Spleen (tissue), 11 donors: Measurements from ENCODE around the gene YTHDF1. TPM values are rescaled to one million over a fixed set of nuclear protein-coding genes. Genes with fewer than 3 reads are reported as not detected.

ENCODE experiments used
- DNase-seq: peaks from one replicate; pipeline ENCODE4 v3.0.0-alpha.2; 2020
- H3K27ac ChIP-seq, 8 donors: fragments of 200-600 bp; sonication (generic) in 7 of 8; 1 replicate in 4 of 8; 2 replicates in 4 of 8; pipeline versions ENCODE4 v1.5.0 to v1.8.0; 2016 to 2021; ENCODE audit warnings: inconsistent platforms in 4 of 8, mild to moderate bottlenecking in 4 of 8, moderate library complexity in 1 of 8
- H3K27me3 ChIP-seq, 7 donors: fragments of 200-600 bp; sonication (generic) in 6 of 7; replicated peaks in 1 of 7; 1 replicate in 4 of 7; 2 replicates in 3 of 7; pipeline versions ENCODE4 v1.5.0 to v1.8.0; 2016 to 2021; ENCODE audit warnings: inconsistent platforms in 3 of 7, mild to moderate bottlenecking in 1 of 7
- H3K36me3 ChIP-seq, 6 donors: fragments of 200-600 bp; sonication (generic) in 5 of 6; 1 replicate in 4 of 6; 2 replicates in 2 of 6; pipeline versions ENCODE4 v1.5.0 to v1.8.0; 2016 to 2021; ENCODE audit warnings: inconsistent platforms in 2 of 6
- H3K4me1 ChIP-seq, 6 donors: fragments of 200-600 bp; sonication (generic) in 5 of 6; 1 replicate in 3 of 6; 2 replicates in 3 of 6; pipeline versions ENCODE4 v1.5.0 to v1.8.0; 2016 to 2021; ENCODE audit warnings: inconsistent platforms in 3 of 6
- H3K4me3 ChIP-seq, 8 donors: fragments of 200-600 bp; sonication (generic) in 7 of 8; 1 replicate in 4 of 8; 2 replicates in 4 of 8; pipeline versions ENCODE4 v1.5.0 to v1.8.0; 2016 to 2021; ENCODE audit warnings: inconsistent platforms in 4 of 8, mild to moderate bottlenecking in 4 of 8, moderate library complexity in 2 of 8
- H3K9me3 ChIP-seq, 8 donors: fragments of 200-600 bp; sonication (generic) in 7 of 8; 1 replicate in 4 of 8; 2 replicates in 4 of 8; pipeline versions ENCODE4 v1.5.0 to v1.8.0; 2016 to 2021; ENCODE audit warnings: inconsistent platforms in 4 of 8
- POLR2A ChIP-seq, 3 donors: fragments of 450-650 bp; IDR thresholded peaks; one replicate each; pipeline ENCODE4 v1.5.1; 2017; ENCODE audit warnings: antibody characterized with exemption in 3 of 3, mild to moderate bottlenecking in 1 of 3
- POLR2AphosphoS5 ChIP-seq, 3 donors: sonication (generic); formaldehyde crosslinking; IDR thresholded peaks; one replicate each; pipeline ENCODE4 v1.5.1; 2017; ENCODE audit warnings: antibody characterized with exemption in 3 of 3
- WGBS, 5 donors: extraction: QIAGEN DNeasy Blood & Tissue Kit in 3 of 5; methylation state at CpG; one replicate each; pipeline versions ENCODE4 v1.1.5 to v1.1.7; 2013 to 2018; 5-methylcytosine and 5-hydroxymethylcytosine counted together
- intact Hi-C: fragments of 100-400 bp; cut with DNase I; formaldehyde crosslinking; loops from one replicate; pipeline ENCODE4 v1.15.0; 2023; ENCODE audit warnings: low total_unique reads
- polyA plus RNA-seq, 3 donors: library from polyadenylated mRNA; stranded (reverse); fragments of 200-250 nt; gene quantifications; one replicate each; pipeline ENCODE4 v1.2.1, GENCODE V29; 2013
- total RNA-seq, 7 donors: library from RNA; depleted of rRNA in 3 of 7; stranded (reverse); fragments of >200 nt in 3 of 7; fragmentation: NEBNext Ultra II Directional in 4 of 7; extraction: Animal tissue kit (Norgen Biotek cat#: 25700) in 4 of 7; gene quantifications; one replicate each; pipeline versions ENCODE4 v1.1.0 to v1.2.1, GENCODE V29; 2016 to 2021
- TF ChIP-seq, protein P1 (sequence below), 11 experiments: fragments of 200-600 bp in 7 of 11; fragments of 450-650 bp in 4 of 11; sonication (generic) in 4 of 11; IDR thresholded peaks in 8 of 11; conservative IDR thresholded peaks in 3 of 11; 1 replicate in 7 of 11; 2 replicates in 4 of 11; pipeline versions ENCODE4 v1.4.0 to v1.8.0; 2016 to 2021; ENCODE audit warnings: antibody characterized with exemption in 11 of 11, inconsistent platforms in 4 of 11, mild to moderate bottlenecking in 1 of 11
- donor health status: healthy with polysubstance abuse.
- donor health status: DM: no; HTN: no; CAD: no; lungs with moderate emphysema.
- donor health status: DM: no; HTN: no; CAD: no.
- donor health status: Bipolar disorder and iron deficiency.
- donor health status: healthy.
- donor health status: DM: no; HTN: no; CAD: no.
- donor health status: DM: yes; HTN: yes; CAD: no.

YTHDF1 gene
- total and polyA plus RNA-seq, 10 donors = 18.8 to 41.6 (median 33.0) TPM

DNA sequence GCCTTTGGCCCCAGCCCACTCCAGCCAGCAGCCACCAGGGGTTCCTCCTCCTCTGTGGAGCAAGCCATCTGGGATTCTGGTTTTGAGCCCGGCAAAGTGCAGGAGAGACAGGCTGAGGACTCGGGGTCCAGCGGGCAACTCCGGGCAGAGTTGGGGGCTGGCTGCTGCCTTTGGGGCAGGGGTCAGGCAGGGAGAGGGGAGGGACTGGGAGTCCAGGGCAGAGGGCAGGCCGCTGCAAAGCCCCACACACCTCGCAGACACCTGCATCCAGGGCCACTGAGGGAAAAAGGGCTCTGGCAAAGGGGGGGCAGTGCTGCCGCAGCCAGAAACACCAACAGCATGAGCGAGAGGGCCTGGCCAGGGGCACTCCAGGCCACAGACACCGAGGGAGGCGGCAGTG is 28.5 kb upstream of the YTHDF1 start:
- Histone ChIP-seq H3K27me3 (peaks cover 0 to 67% (median 33%) of the 10 kb centered on the region in 7 donors), H3K27ac (no peak overlapping the region), H3K4me1 (peaks cover 0 to 33% (median 8%) of the 10 kb centered on the region in 6 donors), H3K9me3 (no peaks in the 10 kb centered on the region), H3K4me3 (no peak overlapping the region), H3K36me3 (no peaks in the 10 kb centered on the region)
- DNase-seq = no peak
- intact Hi-C loops = no loop called here
- no peak for TF ChIP-seq POLR2A (IDR thresholded peaks at IDR 0.05)
- no peak for TF ChIP-seq POLR2AphosphoS5 (IDR thresholded peaks at IDR 0.05)
- TF ChIP-seq, protein P1, sequence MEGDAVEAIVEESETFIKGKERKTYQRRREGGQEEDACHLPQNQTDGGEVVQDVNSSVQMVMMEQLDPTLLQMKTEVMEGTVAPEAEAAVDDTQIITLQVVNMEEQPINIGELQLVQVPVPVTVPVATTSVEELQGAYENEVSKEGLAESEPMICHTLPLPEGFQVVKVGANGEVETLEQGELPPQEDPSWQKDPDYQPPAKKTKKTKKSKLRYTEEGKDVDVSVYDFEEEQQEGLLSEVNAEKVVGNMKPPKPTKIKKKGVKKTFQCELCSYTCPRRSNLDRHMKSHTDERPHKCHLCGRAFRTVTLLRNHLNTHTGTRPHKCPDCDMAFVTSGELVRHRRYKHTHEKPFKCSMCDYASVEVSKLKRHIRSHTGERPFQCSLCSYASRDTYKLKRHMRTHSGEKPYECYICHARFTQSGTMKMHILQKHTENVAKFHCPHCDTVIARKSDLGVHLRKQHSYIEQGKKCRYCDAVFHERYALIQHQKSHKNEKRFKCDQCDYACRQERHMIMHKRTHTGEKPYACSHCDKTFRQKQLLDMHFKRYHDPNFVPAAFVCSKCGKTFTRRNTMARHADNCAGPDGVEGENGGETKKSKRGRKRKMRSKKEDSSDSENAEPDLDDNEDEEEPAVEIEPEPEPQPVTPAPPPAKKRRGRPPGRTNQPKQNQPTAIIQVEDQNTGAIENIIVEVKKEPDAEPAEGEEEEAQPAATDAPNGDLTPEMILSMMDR (IDR thresholded peaks at IDR 0.05 in 8 of 11, conservative IDR thresholded peaks at IDR 0.05 in 3 of 11) = no peak
- 82 to 91% (median 89%) methylated on average over 7 to 10 of the region's 10 CpGs for WGBS, 5 donors

DNA sequence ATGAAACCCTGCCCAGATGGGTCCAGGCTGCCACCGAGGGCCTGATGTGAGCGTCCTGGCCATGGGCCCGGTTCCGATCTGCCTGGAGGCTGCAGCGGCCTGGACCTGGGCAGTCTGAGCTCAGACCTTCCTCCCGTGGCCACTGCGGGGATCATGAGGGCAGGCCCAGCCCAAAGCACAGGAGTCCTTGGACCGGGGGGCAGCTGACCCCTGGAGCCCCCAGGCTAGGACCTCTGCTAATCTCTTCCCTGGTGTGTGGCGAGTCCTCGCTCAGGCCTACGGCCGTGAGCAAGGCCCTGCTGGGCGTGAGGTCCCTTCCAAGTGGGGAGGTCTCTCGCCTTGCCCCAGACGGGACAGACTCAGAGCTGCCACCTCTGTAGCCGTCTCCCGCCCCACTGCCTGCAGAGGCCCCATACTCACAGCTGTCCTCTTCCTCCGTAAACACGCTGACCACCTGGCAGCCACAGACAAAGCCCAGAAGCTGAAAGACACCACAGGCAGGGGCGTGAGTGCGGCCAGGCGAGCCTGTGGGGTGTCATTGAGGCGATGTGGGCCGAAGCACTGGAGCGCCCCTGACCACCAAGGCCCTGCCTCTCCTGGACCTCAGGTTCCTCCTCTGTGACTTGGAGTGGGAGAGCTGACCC is 27.8 kb upstream of the YTHDF1 start:
- H3K4me1 ChIP-seq = peaks cover 0 to 40% (median 11%) of the 10 kb centered on the region in 6 donors
- intact Hi-C loops = no loop called here
- no peak overlapping the region for H3K4me3 ChIP-seq
- 84 to 89% (median 87%) methylated on average over 17 to 25 of the region's 25 CpGs for WGBS, 5 donors
- TF ChIP-seq POLR2AphosphoS5 (IDR thresholded peaks at IDR 0.05) = no peak
- no peak for TF ChIP-seq POLR2A (IDR thresholded peaks at IDR 0.05)
- TF ChIP-seq, protein P1 (IDR thresholded peaks at IDR 0.05 in 8 of 11, conservative IDR thresholded peaks at IDR 0.05 in 3 of 11) = no peak
- H3K9me3 ChIP-seq = no peaks in the 10 kb centered on the region
- peaks cover 0 to 60% (median 26%) of the 10 kb centered on the region in 7 donors for H3K27me3 ChIP-seq
- DNase-seq = no peak
- no peak overlapping the region for H3K27ac ChIP-seq
- no peaks in the 10 kb centered on the region for H3K36me3 ChIP-seq

DNA sequence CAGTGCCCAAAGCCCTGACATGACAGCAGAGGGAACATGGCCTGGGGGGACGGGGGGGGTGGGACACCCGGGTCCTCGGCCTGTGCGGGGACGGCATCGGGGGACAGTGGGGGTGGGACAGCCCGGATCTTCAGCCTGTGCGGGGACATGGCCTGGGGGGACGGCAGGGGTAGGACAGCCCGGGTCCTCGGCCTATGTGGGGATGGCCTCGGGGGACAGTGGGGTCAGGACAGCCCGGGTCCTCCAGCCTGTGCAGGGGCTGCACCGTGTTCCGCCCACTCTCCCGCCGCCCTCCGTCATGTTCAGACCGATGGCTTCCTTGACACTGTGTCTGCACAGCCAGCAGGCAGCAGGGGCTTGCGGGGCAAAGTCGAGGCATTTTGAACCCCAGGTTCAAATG is 26.8 kb upstream of the YTHDF1 start:
- intact Hi-C loops = no loop called here
- no peaks in the 10 kb centered on the region for H3K36me3 ChIP-seq
- no peak for DNase-seq
- no peaks in the 10 kb centered on the region for H3K9me3 ChIP-seq
- 88 to 97% (median 90%) methylated on average over 6 to 21 of the region's 21 CpGs for WGBS, 5 donors
- no peak overlapping the region for H3K4me3 ChIP-seq
- peaks cover 0 to 54% (median 17%) of the 10 kb centered on the region in 7 donors for H3K27me3 ChIP-seq
- peaks cover 0 to 49% (median 16%) of the 10 kb centered on the region in 6 donors for H3K4me1 ChIP-seq
- no peak for TF ChIP-seq POLR2A (IDR thresholded peaks at IDR 0.05)
- no peak for TF ChIP-seq POLR2AphosphoS5 (IDR thresholded peaks at IDR 0.05)
- TF ChIP-seq, protein P1 (IDR thresholded peaks at IDR 0.05 in 8 of 11, conservative IDR thresholded peaks at IDR 0.05 in 3 of 11) = no peak
- no peak overlapping the region for H3K27ac ChIP-seq

DNA sequence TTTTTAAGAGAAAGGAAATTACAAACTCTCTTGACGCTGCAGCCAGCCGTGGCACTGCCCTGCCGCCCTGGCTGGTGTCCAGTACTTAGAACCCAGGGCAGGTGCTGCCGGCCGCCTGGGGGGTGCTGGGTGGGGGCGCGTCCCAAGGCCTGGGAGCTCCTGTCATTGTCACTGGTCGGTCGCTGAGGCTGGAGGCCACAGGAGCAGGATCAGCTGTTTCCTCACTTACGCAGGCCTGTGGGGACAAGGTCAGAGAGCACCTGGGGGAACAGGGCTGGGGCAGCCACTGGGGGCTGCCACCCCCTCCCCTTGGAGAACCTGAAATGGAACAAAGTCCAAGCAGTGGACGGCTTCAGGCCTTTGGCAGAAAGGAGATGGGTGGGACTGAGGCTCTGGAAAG is 25.3 kb upstream of the YTHDF1 start:
- peaks cover 0 to 47% (median 13%) of the 10 kb centered on the region in 6 donors for H3K4me1 ChIP-seq
- WGBS, 5 donors = 30 to 64% (median 49%) methylated on average over 9 to 11 of the region's 11 CpGs
- TF ChIP-seq POLR2AphosphoS5 (IDR thresholded peaks at IDR 0.05) = peak; percentile 60 to 74 (median 72)
- TF ChIP-seq, protein P1 (IDR thresholded peaks at IDR 0.05 in 8 of 11, conservative IDR thresholded peaks at IDR 0.05 in 3 of 11) = no peak
- peak overlapping the region in 3 of 8 donors; percentile 36 to 57 (median 37) for H3K27ac ChIP-seq
- intact Hi-C loops = no loop called here
- no peak overlapping the region for H3K4me3 ChIP-seq
- no peak for DNase-seq
- H3K36me3 ChIP-seq = no peaks in the 10 kb centered on the region
- H3K27me3 ChIP-seq = peaks cover 0 to 50% (median 2%) of the 10 kb centered on the region in 7 donors
- no peaks in the 10 kb centered on the region for H3K9me3 ChIP-seq
